Endodermal cell (in vitro differentiated cells): Measurements from ENCODE around the gene HDAC11. TPM values are rescaled to one million over a fixed set of nuclear protein-coding genes. Genes with fewer than 3 reads are reported as not detected.

ENCODE experiments used
- DNase-seq: peaks from one replicate; pipeline ENCODE4 v3.0.0-alpha.2; 2017
- H3K27ac ChIP-seq: 2 replicates; pipeline ENCODE4 v1.5.1; 2013; ENCODE audit warnings: mild to moderate bottlenecking, low read depth, low read length, moderate library complexity
- H3K27me3 ChIP-seq: 2 replicates; pipeline ENCODE4 v1.6.1; 2013; ENCODE audit warnings: mild to moderate bottlenecking, low read length, moderate library complexity; ENCODE audit not compliant: insufficient read depth, control insufficient read depth, poor library complexity, severe bottlenecking
- H3K36me3 ChIP-seq: 2 replicates; pipeline ENCODE4 v1.7.0; 2013; ENCODE audit warnings: mild to moderate bottlenecking, low read length, moderate library complexity; ENCODE audit not compliant: control insufficient read depth, insufficient read depth
- H3K4me1 ChIP-seq: one replicate; pipeline ENCODE4 v1.7.0; 2013; ENCODE audit warnings: low read length; ENCODE audit not compliant: control insufficient read depth, insufficient read depth
- H3K4me3 ChIP-seq: 2 replicates; pipeline ENCODE4 v1.5.1; 2013; ENCODE audit warnings: mild to moderate bottlenecking, low read length, moderate library complexity
- H3K9ac ChIP-seq: 2 replicates; pipeline ENCODE4 v1.6.1; 2013; ENCODE audit warnings: mild to moderate bottlenecking, low read length, moderate library complexity; ENCODE audit not compliant: poor library complexity, severe bottlenecking; ENCODE audit errors: extremely low read depth
- H3K9me3 ChIP-seq: 2 replicates; pipeline ENCODE4 v1.6.1; 2013; ENCODE audit warnings: mild to moderate bottlenecking, low read length, moderate library complexity; ENCODE audit not compliant: control insufficient read depth
- H3K27ac Mint-ChIP-seq: 2 replicates; pipeline ENCODE4 v1.8.0; 2020; ENCODE audit warnings: mixed read lengths
- H3K27me3 Mint-ChIP-seq: 2 replicates; pipeline ENCODE4 v1.8.0; 2021; ENCODE audit warnings: mild to moderate bottlenecking, mixed read lengths; ENCODE audit not compliant: insufficient read depth
- H3K36me3 Mint-ChIP-seq: 2 replicates; pipeline ENCODE4 v1.8.0; 2020; ENCODE audit warnings: low read depth, mixed read lengths
- H3K4me1 Mint-ChIP-seq: 2 replicates; pipeline ENCODE4 v1.8.0; 2020; ENCODE audit warnings: mixed read lengths
- H3K4me3 Mint-ChIP-seq: 2 replicates; pipeline ENCODE4 v1.8.0; 2020; ENCODE audit warnings: mild to moderate bottlenecking, moderate library complexity, mixed read lengths
- H3K9me3 Mint-ChIP-seq: 2 replicates; pipeline ENCODE4 v1.8.0; 2020; ENCODE audit warnings: mild to moderate bottlenecking, mixed read lengths
- CTCF ChIP-seq: fragments of 200-600 bp; sonication (generic); conservative IDR thresholded peaks from 2 replicates; pipeline ENCODE4 v1.5.0; 2021; ENCODE audit warnings: antibody characterized with exemption, mild to moderate bottlenecking
- WGBS, 2 experiments: methylation state at CpG; one replicate each; pipeline versions ENCODE4 v1.1.5 to v1.1.7; 2013; ENCODE audit warnings: missing lambda C conversion rate in 2 of 2, mixed read lengths in 1 of 2; ENCODE audit not compliant: insufficient coverage in 1 of 2, insufficient read length in 1 of 2; 5-methylcytosine and 5-hydroxymethylcytosine counted together
- total RNA-seq, 2 donors: library from RNA; stranded (reverse); fragmentation: NEBNext Ultra II Directional in 1 of 2; extraction: Animal tissue kit (Norgen Biotek cat#: 25700) in 1 of 2; gene quantifications; 2 replicates in 1 of 2; 3 replicates in 1 of 2; pipeline ENCODE4 v1.2.1, GENCODE V29; 2021

The HDAC11 gene
- total RNA-seq, 2 donors from 2014 or later: 17.0 to 17.1 TPM

DNA sequence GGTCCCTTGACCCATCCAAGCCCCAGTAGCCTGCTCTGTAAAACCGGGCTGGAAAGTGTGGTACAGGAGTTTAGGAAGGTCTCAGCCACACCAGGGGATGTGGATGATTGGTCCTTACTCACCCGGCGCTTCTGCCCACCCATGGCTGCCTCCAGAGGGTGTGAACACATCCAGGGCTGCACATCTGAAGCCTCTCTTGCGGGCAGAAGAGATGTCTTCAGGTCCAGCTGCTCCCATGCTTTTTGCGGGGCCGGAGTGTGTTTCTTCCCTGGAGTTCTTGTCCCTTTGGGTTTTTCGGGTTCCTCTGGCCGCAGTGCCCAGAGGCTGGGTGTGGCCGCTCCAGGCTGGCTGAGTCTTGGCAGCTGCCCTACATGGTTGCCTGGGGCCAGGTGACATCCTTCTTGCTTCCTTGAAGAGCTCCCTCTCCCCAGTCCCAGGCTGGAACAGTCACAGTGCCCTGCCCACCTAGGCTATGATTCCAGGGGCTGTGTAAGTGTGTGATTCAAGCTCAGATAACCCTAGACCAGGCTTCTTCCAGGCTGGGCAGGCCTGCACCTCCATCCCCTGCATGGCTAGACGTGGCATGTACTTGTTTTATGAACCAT, 33.9 kb downstream of the HDAC11 start:
- no peaks in the 10 kb centered on the region for H3K27me3 ChIP-seq
- no peak for TF ChIP-seq CTCF

DNA sequence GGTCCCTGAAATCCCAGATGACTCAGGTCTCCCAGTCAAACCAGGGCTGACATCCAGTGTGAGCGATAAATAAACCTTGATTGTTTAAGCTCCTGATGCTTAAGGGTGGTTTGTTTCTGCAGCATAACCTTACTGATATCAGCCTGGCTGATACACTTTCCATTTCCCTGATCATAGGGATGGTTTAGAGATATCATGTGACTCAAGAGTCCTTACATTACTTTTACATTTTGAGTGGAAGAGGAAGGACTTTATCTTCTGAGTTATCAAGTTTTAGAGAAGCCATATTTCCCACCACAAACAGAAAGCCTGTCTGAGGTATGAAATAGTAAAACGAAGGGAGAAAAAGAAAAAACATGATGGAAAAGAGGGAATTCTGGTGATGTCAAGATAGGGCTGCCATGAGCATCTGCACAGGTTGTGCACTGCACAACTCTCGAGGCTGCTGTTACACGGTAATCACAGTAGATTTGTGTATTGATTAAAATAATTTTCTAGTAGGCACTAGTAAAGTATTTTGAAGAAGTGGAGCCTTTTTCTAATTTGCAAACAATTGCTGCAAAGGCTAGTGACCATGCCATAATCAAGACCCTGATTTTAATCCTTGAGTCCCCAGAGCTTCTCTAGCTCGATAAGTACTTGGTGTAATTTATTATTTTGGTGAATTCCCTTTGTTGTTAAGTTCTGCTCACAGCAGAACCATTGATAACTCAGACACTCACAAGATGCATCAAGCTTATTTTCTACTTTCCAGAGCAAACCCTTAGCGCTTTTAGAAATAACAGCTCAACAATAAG, 34.7 kb downstream of the HDAC11 start:
- H3K27ac ChIP-seq: peak overlapping the region; percentile 97
- H3K9me3 ChIP-seq: no peaks in the 10 kb centered on the region
- no peaks in the 10 kb centered on the region for H3K4me1 ChIP-seq
- Mint-ChIP-seq H3K4me3 (no peak overlapping the region), H3K36me3 (no peaks in the 10 kb centered on the region), H3K4me1 (no peaks in the 10 kb centered on the region), H3K27me3 (no peaks in the 10 kb centered on the region), H3K27ac (no peak overlapping the region), H3K9me3 (no peaks in the 10 kb centered on the region)
- no peak overlapping the region for H3K4me3 ChIP-seq
- DNase-seq: no peak
- no peak for TF ChIP-seq CTCF
- no peak overlapping the region for H3K9ac ChIP-seq
- no peaks in the 10 kb centered on the region for H3K27me3 ChIP-seq
- H3K36me3 ChIP-seq: no peaks in the 10 kb centered on the region
- WGBS, 2 experiments: 94 to 96% methylated on average over 4 to 6 of the region's 6 CpGs

More for the DNA sequence above, 33.9 kb downstream of the HDAC11 start:
- no peak for DNase-seq
- Mint-ChIP-seq H3K27me3 (no peaks in the 10 kb centered on the region), H3K36me3 (no peaks in the 10 kb centered on the region), H3K4me3 (no peak overlapping the region), H3K9me3 (no peaks in the 10 kb centered on the region), H3K4me1 (no peaks in the 10 kb centered on the region), H3K27ac (no peak overlapping the region)
- 79 to 82% methylated on average over 9 to 10 of the region's 10 CpGs for WGBS, 2 experiments
- Histone ChIP-seq H3K36me3 (no peaks in the 10 kb centered on the region), H3K4me3 (no peak overlapping the region), H3K27ac (peak overlapping the region; percentile 97), H3K4me1 (no peaks in the 10 kb centered on the region), H3K9ac (no peak overlapping the region), H3K9me3 (no peaks in the 10 kb centered on the region)

DNA sequence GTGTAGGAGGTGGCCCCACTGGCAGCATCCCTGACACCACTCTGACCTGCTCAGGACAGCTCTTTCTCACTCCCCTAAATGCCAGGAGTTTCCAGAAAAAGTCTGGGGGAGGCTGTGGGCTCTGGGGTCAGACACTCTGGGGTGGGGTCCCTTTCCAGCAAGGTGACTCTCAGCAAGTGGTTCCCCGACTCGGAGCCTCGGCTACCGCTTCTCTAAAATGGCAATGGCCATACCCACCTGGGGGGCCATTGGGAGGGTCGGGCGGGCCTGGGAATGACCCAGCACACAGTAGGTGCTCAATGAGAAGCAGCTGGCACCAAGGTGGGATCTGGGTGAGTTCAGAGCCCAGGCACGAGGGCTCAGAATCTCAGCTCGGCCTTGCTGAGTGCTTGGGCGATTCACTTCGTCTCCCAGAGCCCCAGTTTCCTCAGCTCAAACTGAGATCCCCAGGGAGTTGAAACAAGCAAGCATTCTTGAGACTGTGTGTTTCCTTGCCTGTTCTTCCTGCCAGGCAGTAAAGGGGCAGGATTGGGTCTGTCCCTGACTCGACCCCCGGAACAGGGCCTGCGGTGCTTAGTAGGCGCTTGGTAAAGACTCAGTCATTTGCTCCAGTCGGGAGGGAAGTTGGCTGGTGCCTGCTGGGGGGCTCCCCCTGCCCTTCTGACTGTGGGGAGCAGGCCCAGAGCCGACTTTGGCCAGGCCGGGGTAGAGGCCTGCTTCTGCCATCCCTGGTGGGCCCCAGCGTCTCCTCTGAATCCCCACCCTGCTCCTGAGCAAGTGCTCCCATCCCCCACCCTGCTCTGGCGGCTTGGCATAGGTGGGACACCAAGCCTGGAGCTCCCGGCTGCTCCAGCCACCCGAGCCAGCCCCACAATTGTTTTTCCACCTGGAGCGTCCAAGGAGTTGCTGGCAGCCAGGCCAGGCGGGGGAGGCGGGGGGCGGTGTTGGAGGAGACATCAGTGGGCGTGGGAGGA, 36.0 kb downstream of the HDAC11 start:
- Mint-ChIP-seq H3K9me3 (no peaks in the 10 kb centered on the region), H3K36me3 (no peaks in the 10 kb centered on the region), H3K27ac (no peak overlapping the region), H3K27me3 (no peaks in the 10 kb centered on the region), H3K4me1 (no peaks in the 10 kb centered on the region), H3K4me3 (no peak overlapping the region)
- Histone ChIP-seq H3K36me3 (no peaks in the 10 kb centered on the region), H3K9me3 (no peaks in the 10 kb centered on the region), H3K4me1 (no peaks in the 10 kb centered on the region), H3K4me3 (no peak overlapping the region), H3K9ac (no peak overlapping the region), H3K27me3 (no peaks in the 10 kb centered on the region), H3K27ac (no peak overlapping the region)
- no peak for DNase-seq
- TF ChIP-seq CTCF: no peak
- 92 to 95% methylated on average over 18 to 26 of the region's 26 CpGs for WGBS, 2 experiments
